GM19035 (cell line): ENCODE measurements around the gene IKBKG.
"Not testable (repeated sequence)": the region's sequence is repeated elsewhere in the genome, so short reads cannot be mapped to it uniquely, and the experiment has no call there.

Experiments used
- ATAC-seq: cut with Tn5 transposase; IDR thresholded peaks from one replicate; pipeline ENCODE4 v1.9.1; 2021; ENCODE audit not compliant: unreplicated experiment

IKBKG gene

GRCh38 chrX:154552112-154552806 lies 4.8 kb downstream of the IKBKG start:
- not testable (repeated sequence) for ATAC-seq

GRCh38 chrX:154558060-154558690 lies 10.8 kb downstream of the IKBKG start:
- not testable (repeated sequence) for ATAC-seq

GRCh38 chrX:154558896-154559295 lies 11.5 kb downstream of the IKBKG start:
- not testable (repeated sequence) for ATAC-seq

GRCh38 chrX:154560326-154560725 lies 12.9 kb downstream of the IKBKG start:
- not testable (repeated sequence) for ATAC-seq

- not testable (repeated sequence) for ATAC-seq
Measured at GRCh38 chrX:154562295-154562694, 14.9 kb downstream of the IKBKG start.

GRCh38 chrX:154570361-154570760 lies 22.9 kb downstream of the IKBKG start:
- ATAC-seq: not testable (repeated sequence)

GRCh38 chrX:154573061-154573460 lies 25.6 kb downstream of the IKBKG start:
- ATAC-seq: not testable (repeated sequence)

- not testable (repeated sequence) for ATAC-seq
Measured at GRCh38 chrX:154575076-154575475, 27.7 kb downstream of the IKBKG start.

- ATAC-seq: not testable (repeated sequence)
Measured at GRCh38 chrX:154582994-154583393, 35.6 kb downstream of the IKBKG start.

- ATAC-seq: not testable (repeated sequence)
Measured at GRCh38 chrX:154584585-154585183, 37.3 kb downstream of the IKBKG start, which contains the start of gene CTAG1A. Gene CTAG1A, plus strand, starts transcription at chrX:154585133. Its CDS starts 74 bp downstream, at chrX:154585207.

- ATAC-seq: not testable (repeated sequence)
Measured at GRCh38 chrX:154590415-154590814, 43.0 kb downstream of the IKBKG start.

- no peak for ATAC-seq
Measured at GRCh38 chrX:154592505-154592904, 45.1 kb downstream of the IKBKG start.

- ATAC-seq: no peak
Measured at GRCh38 chrX:154593201-154593600, 45.8 kb downstream of the IKBKG start.

GRCh38 chrX:154594491-154594890 lies 47.1 kb downstream of the IKBKG start:
- no peak for ATAC-seq

GRCh38 chrX:154595559-154596249 lies 48.3 kb downstream of the IKBKG start:
- ATAC-seq: no peak

- ATAC-seq: no peak
Measured at GRCh38 chrX:154596290-154596929, 49.0 kb downstream of the IKBKG start.

GRCh38 chrX:154597221-154597620 lies 49.8 kb downstream of the IKBKG start:
- no peak for ATAC-seq

GRCh38 chrX:154598656-154599055 lies 51.2 kb downstream of the IKBKG start:
- ATAC-seq: no peak

GRCh38 chrX:154599531-154599930 lies 52.1 kb downstream of the IKBKG start:
- no peak for ATAC-seq

GRCh38 chrX:154600759-154601374 lies 53.4 kb downstream of the IKBKG start:
- ATAC-seq: no peak
